Measurements from ENCODE around the gene NPAS3.

The NPAS3 gene

GRCh38 chr14:33573301-33573880 lies 634.7 kb downstream of the NPAS3 start:
- Mint-ChIP-seq H3K4me3 (no peak overlapping the region), H3K27me3 (no peaks in the 10 kb centered on the region), H3K9me3 (peaks cover 2% of the 10 kb centered on the region), H3K4me1 (no peaks in the 10 kb centered on the region), H3K27ac (no peak overlapping the region), H3K36me3 (no peaks in the 10 kb centered on the region)
- DNase-seq (ENCODE audit: low spot score in 2 of 2) (no peak), ATAC-seq (ENCODE audit: low read depth) (no peak)

GRCh38 chr14:33576014-33576413 lies 637.3 kb downstream of the NPAS3 start:
- Mint-ChIP-seq H3K4me1 (no peaks in the 10 kb centered on the region), H3K27ac (no peak overlapping the region), H3K27me3 (no peaks in the 10 kb centered on the region), H3K9me3 (peaks cover 2% of the 10 kb centered on the region), H3K4me3 (no peak overlapping the region), H3K36me3 (no peaks in the 10 kb centered on the region)
- ATAC-seq (ENCODE audit: low read depth) (no peak), DNase-seq (ENCODE audit: low spot score in 2 of 2) (no peak)

GRCh38 chr14:33578461-33579216 lies 640.0 kb downstream of the NPAS3 start:
- Mint-ChIP-seq H3K36me3 (no peaks in the 10 kb centered on the region), H3K4me1 (no peaks in the 10 kb centered on the region), H3K27ac (no peak overlapping the region), H3K27me3 (no peaks in the 10 kb centered on the region), H3K9me3 (peaks cover 2% of the 10 kb centered on the region), H3K4me3 (no peak overlapping the region)
- DNase-seq (ENCODE audit: low spot score in 2 of 2) (no peak), ATAC-seq (ENCODE audit: low read depth) (no peak)

- no peak overlapping the region for H3K27ac Mint-ChIP-seq
- DNase-seq (ENCODE audit: low spot score in 2 of 2) (no peak), ATAC-seq (ENCODE audit: low read depth) (no peak)
- no peaks in the 10 kb centered on the region for H3K27me3 Mint-ChIP-seq
- no peak overlapping the region for H3K4me3 Mint-ChIP-seq
- H3K4me1 Mint-ChIP-seq: no peaks in the 10 kb centered on the region
- H3K9me3 Mint-ChIP-seq: peaks cover 3% of the 10 kb centered on the region
- no peaks in the 10 kb centered on the region for H3K36me3 Mint-ChIP-seq
Measured at GRCh38 chr14:33580231-33580749, 641.6 kb downstream of the NPAS3 start.

- Mint-ChIP-seq H3K4me3 (no peak overlapping the region), H3K27me3 (no peaks in the 10 kb centered on the region), H3K4me1 (no peaks in the 10 kb centered on the region), H3K27ac (no peak overlapping the region), H3K36me3 (no peaks in the 10 kb centered on the region), H3K9me3 (peaks cover 3% of the 10 kb centered on the region)
- DNase-seq (ENCODE audit: low spot score in 2 of 2) (no peak), ATAC-seq (ENCODE audit: low read depth) (no peak)
Measured at GRCh38 chr14:33580841-33581240, 642.2 kb downstream of the NPAS3 start.

- Mint-ChIP-seq H3K36me3 (no peaks in the 10 kb centered on the region), H3K9me3 (peaks cover 3% of the 10 kb centered on the region), H3K27me3 (no peaks in the 10 kb centered on the region), H3K4me3 (no peak overlapping the region), H3K27ac (no peak overlapping the region), H3K4me1 (no peaks in the 10 kb centered on the region)
- DNase-seq (ENCODE audit: low spot score in 2 of 2) (no peak), ATAC-seq (ENCODE audit: low read depth) (no peak)
Measured at GRCh38 chr14:33584697-33585096, 646.0 kb downstream of the NPAS3 start.

GRCh38 chr14:33586806-33587205 lies 648.1 kb downstream of the NPAS3 start:
- peaks cover 3% of the 10 kb centered on the region for H3K9me3 Mint-ChIP-seq
- no peaks in the 10 kb centered on the region for H3K4me1 Mint-ChIP-seq
- no peaks in the 10 kb centered on the region for H3K36me3 Mint-ChIP-seq
- no peak for DNase-seq (ENCODE audit: low spot score in 2 of 2)
- no peak overlapping the region for H3K27ac Mint-ChIP-seq
- no peak for ATAC-seq (ENCODE audit: low read depth)
- no peak overlapping the region for H3K4me3 Mint-ChIP-seq
- no peaks in the 10 kb centered on the region for H3K27me3 Mint-ChIP-seq

GRCh38 chr14:33587791-33588190 lies 649.1 kb downstream of the NPAS3 start:
- no peak overlapping the region for H3K4me3 Mint-ChIP-seq
- DNase-seq (ENCODE audit: low spot score in 2 of 2): no peak
- peaks cover 5% of the 10 kb centered on the region for H3K9me3 Mint-ChIP-seq
- H3K27ac Mint-ChIP-seq: no peak overlapping the region
- no peaks in the 10 kb centered on the region for H3K4me1 Mint-ChIP-seq
- no peaks in the 10 kb centered on the region for H3K27me3 Mint-ChIP-seq
- ATAC-seq (ENCODE audit: low read depth): no peak
- no peaks in the 10 kb centered on the region for H3K36me3 Mint-ChIP-seq

GRCh38 chr14:33588771-33589170 lies 650.1 kb downstream of the NPAS3 start:
- Mint-ChIP-seq H3K36me3 (no peaks in the 10 kb centered on the region), H3K4me3 (no peak overlapping the region), H3K4me1 (no peaks in the 10 kb centered on the region), H3K27ac (no peak overlapping the region), H3K27me3 (no peaks in the 10 kb centered on the region), H3K9me3 (peaks cover 3% of the 10 kb centered on the region)
- ATAC-seq (ENCODE audit: low read depth) (no peak), DNase-seq (ENCODE audit: low spot score in 2 of 2) (no peak)

- H3K4me3 Mint-ChIP-seq: no peak overlapping the region
- no peak for DNase-seq (ENCODE audit: low spot score in 2 of 2)
- H3K27ac Mint-ChIP-seq: no peak overlapping the region
- no peaks in the 10 kb centered on the region for H3K27me3 Mint-ChIP-seq
- no peak for ATAC-seq (ENCODE audit: low read depth)
- H3K36me3 Mint-ChIP-seq: no peaks in the 10 kb centered on the region
- H3K9me3 Mint-ChIP-seq: peaks cover 3% of the 10 kb centered on the region
- no peaks in the 10 kb centered on the region for H3K4me1 Mint-ChIP-seq
Measured at GRCh38 chr14:33589334-33589733, 650.7 kb downstream of the NPAS3 start.

- no peaks in the 10 kb centered on the region for H3K4me1 Mint-ChIP-seq
- H3K4me3 Mint-ChIP-seq: no peak overlapping the region
- no peak overlapping the region for H3K27ac Mint-ChIP-seq
- peaks cover 2% of the 10 kb centered on the region for H3K9me3 Mint-ChIP-seq
- no peaks in the 10 kb centered on the region for H3K27me3 Mint-ChIP-seq
- DNase-seq (ENCODE audit: low spot score in 2 of 2): no peak
- no peak for ATAC-seq (ENCODE audit: low read depth)
- H3K36me3 Mint-ChIP-seq: no peaks in the 10 kb centered on the region
Measured at GRCh38 chr14:33590891-33591630, 652.4 kb downstream of the NPAS3 start.

- H3K36me3 Mint-ChIP-seq: no peaks in the 10 kb centered on the region
- no peaks in the 10 kb centered on the region for H3K27me3 Mint-ChIP-seq
- H3K4me3 Mint-ChIP-seq: no peak overlapping the region
- DNase-seq (ENCODE audit: low spot score in 2 of 2): no peak
- ATAC-seq (ENCODE audit: low read depth): no peak
- peaks cover 2% of the 10 kb centered on the region for H3K9me3 Mint-ChIP-seq
- no peak overlapping the region for H3K27ac Mint-ChIP-seq
- no peaks in the 10 kb centered on the region for H3K4me1 Mint-ChIP-seq
Measured at GRCh38 chr14:33592297-33592696, 653.6 kb downstream of the NPAS3 start.

- Mint-ChIP-seq H3K4me1 (no peaks in the 10 kb centered on the region), H3K27ac (no peak overlapping the region), H3K27me3 (no peaks in the 10 kb centered on the region), H3K4me3 (no peak overlapping the region), H3K36me3 (no peaks in the 10 kb centered on the region), H3K9me3 (peaks cover 5% of the 10 kb centered on the region)
- ATAC-seq (ENCODE audit: low read depth) (no peak), DNase-seq (ENCODE audit: low spot score in 2 of 2) (no peak)
Measured at GRCh38 chr14:33596211-33597080, 657.8 kb downstream of the NPAS3 start.

- Mint-ChIP-seq H3K27me3 (no peaks in the 10 kb centered on the region), H3K36me3 (no peaks in the 10 kb centered on the region), H3K9me3 (peaks cover 3% of the 10 kb centered on the region), H3K4me3 (no peak overlapping the region), H3K27ac (no peak overlapping the region), H3K4me1 (no peaks in the 10 kb centered on the region)
- ATAC-seq (ENCODE audit: low read depth): no peak
- no peak for DNase-seq (ENCODE audit: low spot score in 2 of 2)
Measured at GRCh38 chr14:33598582-33598981, 659.9 kb downstream of the NPAS3 start.

Measured in memory B cell (primary cell).